K562 (cell line): ENCODE data around the gene SCARF2. TPM values are rescaled to one million over a fixed set of nuclear protein-coding genes. Genes with fewer than 3 reads are reported as not detected.
A peak's percentile ranks its signal among the peaks of the same experiment; 100 is the strongest.

Experiments used
- ATAC-seq: fragments of 200-7000 bp; cut with Tn5 transposase; 3 replicates; pipeline ENCODE4 v1.9.1; 2020; ENCODE audit warnings: moderate library complexity
- BruUV-seq: library from RNA; stranded (reverse); fragments of 400-500 nt; replicated peaks from 2 replicates; lab custom pipeline; 2021; lab: Mats Ljungman, UMichigan
- CTCF ChIA-PET: fragments of 300-600 bp; formaldehyde crosslinking; extraction: SDS; loops from one replicate; lab custom pipeline; 2021; ENCODE audit warnings: low intra/inter-chr PET ratio; lab: Yijun Ruan, JAX
- POLR2A ChIA-PET: fragments of 300-600, 350-650 bp; sonication (Branson Sonifier 250); formaldehyde crosslinking; extraction: SDS; loops from one replicate; lab custom pipeline; 2021; ENCODE audit warnings: antibody characterized with exemption, inconsistent platforms; lab: Yijun Ruan, JAX
- DNase-seq, 4 experiments: peaks; one replicate each; pipeline versions ENCODE4 v3.0.0 to v3.0.0-alpha.2; 2011 to 2018; ENCODE audit warnings: low spot score in 3 of 4, mixed read lengths in 3 of 4; ENCODE audit errors: extremely low read depth in 1 of 4
- FAIRE-seq: peaks from 2 replicates; lab custom pipeline; 2011; peaks lifted over from hg19 to GRCh38; lab: Jason Lieb, UNC
- H2AFZ ChIP-seq: 2 replicates; pipeline ENCODE4 v1.6.0; 2011; ENCODE audit warnings: low read depth, low read length, control low read depth, inconsistent platforms
- H3K27ac ChIP-seq: fragments of 200-600 bp; 3 replicates; pipeline ENCODE4 v1.8.0; 2011; ENCODE audit warnings: low read depth, mild to moderate bottlenecking, control low read depth, inconsistent platforms, low read length, moderate library complexity, mixed read lengths; ENCODE audit errors: extremely low read depth
- H3K27me3 ChIP-seq, 2 experiments: fragments of 300-600 bp in 1 of 2; 2 replicates in 1 of 2; 3 replicates in 1 of 2; pipeline versions ENCODE4 v1.6.0 to v1.8.0; 2011; ENCODE audit warnings: inconsistent platforms in 2 of 2, low read length in 2 of 2, mild to moderate bottlenecking in 1 of 2, mixed read lengths in 1 of 2, moderate library complexity in 1 of 2; ENCODE audit not compliant: control insufficient read depth in 2 of 2, insufficient read depth in 2 of 2
- H3K36me3 ChIP-seq: fragments of 300-600 bp; 3 replicates; pipeline ENCODE4 v1.8.0; 2011; ENCODE audit warnings: mild to moderate bottlenecking, low read length, inconsistent platforms; ENCODE audit not compliant: control insufficient read depth, insufficient read depth
- H3K4me1 ChIP-seq, 2 experiments: fragments of 200-600 bp in 1 of 2; replicated peaks in 1 of 2; 2 replicates in 1 of 2; 3 replicates in 1 of 2; pipeline versions ENCODE4 v1.5.1 to v1.8.0; 2011; ENCODE audit warnings: inconsistent platforms in 2 of 2, low read length in 2 of 2, mild to moderate bottlenecking in 1 of 2, mixed read lengths in 1 of 2, moderate library complexity in 1 of 2; ENCODE audit not compliant: control insufficient read depth in 2 of 2, insufficient read depth in 2 of 2
- H3K4me2 ChIP-seq: 2 replicates; pipeline ENCODE4 v1.6.1; 2011; ENCODE audit warnings: low read length, control low read depth, inconsistent platforms, mixed read lengths; ENCODE audit not compliant: insufficient read depth
- H3K4me3 ChIP-seq: fragments of 200-600 bp; sonication (generic), shearing (Covaris generic); 2 replicates; pipeline ENCODE4 v1.5.1; 2016; ENCODE audit warnings: control low read depth, inconsistent platforms
- H3K79me2 ChIP-seq: fragments of 200-600 bp; 3 replicates; pipeline ENCODE4 v1.8.0; 2011; ENCODE audit warnings: low read length, inconsistent platforms; ENCODE audit not compliant: control insufficient read depth, insufficient read depth
- H3K9ac ChIP-seq, 2 experiments: 2 replicates each; pipeline versions ENCODE4 v1.6.0 to v1.6.1; 2011; ENCODE audit warnings: low read depth in 2 of 2, low read length in 2 of 2, control low read depth in 1 of 2, inconsistent platforms in 1 of 2, mild to moderate bottlenecking in 1 of 2, mixed read lengths in 1 of 2; ENCODE audit not compliant: insufficient read depth in 1 of 2
- H3K9me1 ChIP-seq: one replicate; pipeline ENCODE4 v1.6.0; 2011; ENCODE audit warnings: inconsistent platforms, mild to moderate bottlenecking, low read length, moderate library complexity; ENCODE audit not compliant: control insufficient read depth, insufficient read depth
- H3K9me3 ChIP-seq: replicated peaks from 2 replicates; pipeline ENCODE4 v1.5.1; 2011; ENCODE audit warnings: low read depth, low read length, inconsistent platforms; ENCODE audit not compliant: control insufficient read depth, insufficient read depth
- H4K20me1 ChIP-seq: replicated peaks from 2 replicates; pipeline ENCODE4 v1.6.1; 2011; ENCODE audit warnings: low read length, inconsistent platforms, mixed read lengths; ENCODE audit not compliant: control insufficient read depth, insufficient read depth
- BCL6 ChIP-seq: fragments of 250-450 bp; sonication (Bioruptor Pico); IDR thresholded peaks from 2 replicates; pipeline ENCODE4 v1.4.0; 2020
- BMI1 ChIP-seq: fragments of 150-350 bp; IDR thresholded peaks from 2 replicates; pipeline ENCODE4 v1.6.1; 2014; ENCODE audit warnings: low read length
- CEBPG ChIP-seq, 3 experiments: fragments of 200-800 bp in 1 of 3; sonication (Bioruptor generic) in 1 of 3; sonication (generic) in 1 of 3; formaldehyde crosslinking in 1 of 3; IDR thresholded peaks in 2 of 3; conservative IDR thresholded peaks in 1 of 3; 2 replicates each; pipeline versions ENCODE4 v1.6.1 to v1.8.0; 2016 to 2022; ENCODE audit warnings: missing compliant biosample characterization in 2 of 3, missing genetic modification characterization in 2 of 3, mild to moderate bottlenecking in 1 of 3, missing genetic modification reagents in 1 of 3
- CREM ChIP-seq: IDR thresholded peaks from 2 replicates; pipeline ENCODE4 v1.6.1; 2014; ENCODE audit warnings: antibody characterized with exemption, low read depth
- GTF2E2 ChIP-seq: fragments of 200-800 bp; sonication (Bioruptor generic); IDR thresholded peaks from 2 replicates; pipeline ENCODE4 v1.6.1; 2016; ENCODE audit warnings: missing genetic modification characterization, missing compliant biosample characterization
- POLR2A ChIP-seq: fragments of 450-650 bp; conservative IDR thresholded peaks from 2 replicates; pipeline ENCODE4 v1.6.1; 2016
- RBBP5 ChIP-seq: fragments of 200-600 bp; sonication (generic); IDR thresholded peaks from 2 replicates; pipeline ENCODE4 v1.6.1; 2012; ENCODE audit warnings: borderline replicate concordance, mild to moderate bottlenecking, low read length, control low read depth, inconsistent platforms; ENCODE audit not compliant: insufficient read depth, poor library complexity, severe bottlenecking
- RNF219 ChIP-seq: fragments of 250-450 bp; sonication (Bioruptor Pico); IDR thresholded peaks from 2 replicates; pipeline ENCODE4 v1.5.0; 2022; ENCODE audit warnings: mild to moderate bottlenecking
- SMAD2 ChIP-seq: fragments of 150-350 bp; IDR thresholded peaks from 2 replicates; pipeline ENCODE4 v1.6.1; 2014; ENCODE audit warnings: low read depth, mild to moderate bottlenecking, low read length
- SNIP1 ChIP-seq: fragments of 450-650 bp; IDR thresholded peaks from 2 replicates; pipeline ENCODE4 v1.7.1; 2017; ENCODE audit warnings: low read depth, mild to moderate bottlenecking
- TCF7L2 ChIP-seq: fragments of 150-350 bp; IDR thresholded peaks from 2 replicates; pipeline ENCODE4 v1.6.1; 2016; ENCODE audit warnings: low read depth, mild to moderate bottlenecking, low read length, moderate library complexity
- ZNF408 ChIP-seq: fragments of 250-450 bp; sonication (Bioruptor Pico); IDR thresholded peaks from 2 replicates; pipeline ENCODE4 v1.4.0; 2020; ENCODE audit warnings: low read depth, mild to moderate bottlenecking, moderate library complexity
- ZSCAN32 ChIP-seq: fragments of 450-650 bp; formaldehyde crosslinking; IDR thresholded peaks from 2 replicates; pipeline ENCODE4 v1.4.0; 2020; ENCODE audit warnings: mild to moderate bottlenecking, moderate library complexity
- WGBS: fragments of 100-300 bp; shearing (Covaris generic); methylation state at CpG from one replicate; pipeline ENCODE4 v1.1.6; 2016; ENCODE audit warnings: low coverage, mixed read lengths; ENCODE audit not compliant: insufficient coverage; ENCODE audit errors: missing lambda C conversion rate; 5-methylcytosine and 5-hydroxymethylcytosine counted together
- in situ Hi-C: fragments of 300-500 bp; cut with MboI; formaldehyde crosslinking; loops from 4 replicates; pipeline ENCODE4 v1.15.0; 2018; ENCODE audit warnings: inconsistent platforms, mixed read lengths
- intact Hi-C: fragments of 100-400 bp; cut with micrococcal nuclease; formaldehyde crosslinking; loops from 2 replicates; pipeline ENCODE4 v1.14.2; 2022
- polyA plus RNA-seq, 8 experiments: library from polyadenylated mRNA; depleted of rRNA in 4 of 8; stranded (reverse) in 5 of 8; unstranded in 3 of 8; fragments of >200 nt; fragmentation: Nextera tagmentation in 2 of 8; fragmentation: Illumina TruSeq in 1 of 8; extraction: Ambion mirVana in 2 of 8; extraction: Trizol in 1 of 8; gene quantifications; 2 replicates each; pipeline versions ENCODE4 v1.2.1 to v1.2.3, GENCODE V29; 2011 to 2014; ENCODE audit warnings: inconsistent platforms in 1 of 8, missing spikeins in 1 of 8
- total RNA-seq, 7 experiments: library from RNA; depleted of rRNA in 6 of 7; stranded (reverse); fragments of >200 nt in 6 of 7; fragmentation: Illumina TruSeq in 2 of 7; extraction: Trizol in 2 of 7; gene quantifications; 2 replicates each; pipeline versions ENCODE4 v1.2.1 to v1.2.3, GENCODE V29; 2011 to 2021; ENCODE audit warnings: low replicate concordance in 1 of 7
- TF ChIP-seq, protein P1 (sequence below): fragments of 250-450 bp; sonication (Bioruptor Pico); IDR thresholded peaks from 2 replicates; pipeline ENCODE4 v1.8.0; 2021; ENCODE audit warnings: borderline replicate concordance, mild to moderate bottlenecking, moderate library complexity; ENCODE audit not compliant: poor library complexity, severe bottlenecking
- TF ChIP-seq, protein P2 (sequence below): sonication (generic); formaldehyde crosslinking; IDR thresholded peaks from 2 replicates; pipeline ENCODE4 v1.9.0; 2022; ENCODE audit warnings: mild to moderate bottlenecking, missing genetic modification reagents
- TF ChIP-seq, protein P3 (sequence below): fragments of 200-400 bp; formaldehyde crosslinking; IDR thresholded peaks from 2 replicates; pipeline ENCODE4 v1.6.1; 2017; ENCODE audit warnings: mild to moderate bottlenecking, low read depth, low read length, moderate library complexity
- TF ChIP-seq, protein P4 (sequence below): sonication (generic); IDR thresholded peaks from 2 replicates; pipeline ENCODE4 v1.6.1; 2016

SCARF2 gene
- total and polyA plus RNA-seq, 9 of the 15 experiments (the other 6 are each of a cell fraction or from before 2014, with no cell fraction given) = 0.06 to 0.32 (median 0.21) TPM; not detected in 5

- Histone ChIP-seq H3K4me1 (no peaks in the 10 kb centered on the region), H3K27ac (no peak overlapping the region), H4K20me1 (no peaks in the 10 kb centered on the region), H3K9me1 (no peaks in the 10 kb centered on the region), H3K4me2 (no peak overlapping the region), H3K4me3 (no peak overlapping the region), H3K79me2 (no peaks in the 10 kb centered on the region), H2AFZ (no peak overlapping the region), H3K36me3 (no peaks in the 10 kb centered on the region), H3K27me3 (peaks cover 40 to 61% of the 10 kb centered on the region in 2 experiments), H3K9me3 (peaks cover 7% of the 10 kb centered on the region), H3K9ac (no peak overlapping the region)
- ATAC-seq (no peak), FAIRE-seq (no peak), DNase-seq (peak in 1 of 4 experiments; percentile 27)
- intact Hi-C loops (no loop called here), in situ Hi-C loops (no loop called here)
- ChIA-PET CTCF (no interaction called here), POLR2A (interaction anchor here (0.7 to 4.0 kb wide), 2 partner anchors 8 to 67 kb away, joined by 3 to 32 read pairs; partner anchors contain the start of gene ZNF74)
- BruUV-seq = no TSS peak
- WGBS = 3% methylated on average over 4 of the region's 4 CpGs
- peak; percentile 49; the same call in 1 of the 2 replicates for TF ChIP-seq GTF2E2
- TF ChIP-seq, protein P1, sequence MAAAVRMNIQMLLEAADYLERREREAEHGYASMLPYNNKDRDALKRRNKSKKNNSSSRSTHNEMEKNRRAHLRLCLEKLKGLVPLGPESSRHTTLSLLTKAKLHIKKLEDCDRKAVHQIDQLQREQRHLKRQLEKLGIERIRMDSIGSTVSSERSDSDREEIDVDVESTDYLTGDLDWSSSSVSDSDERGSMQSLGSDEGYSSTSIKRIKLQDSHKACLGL (CRISPR knock-in tag) = peak; percentile 10
- TF ChIP-seq POLR2A = no peak
- TF ChIP-seq ZNF408 = no peak
- no peak for TF ChIP-seq TCF7L2
- TF ChIP-seq SMAD2 = no peak
- no peak for TF ChIP-seq CREM
- no peak for TF ChIP-seq RBBP5
- no peak for TF ChIP-seq RNF219 (CRISPR knock-in tag)
- no peak for TF ChIP-seq BCL6
- no peak for TF ChIP-seq BMI1
- TF ChIP-seq, protein P2, sequence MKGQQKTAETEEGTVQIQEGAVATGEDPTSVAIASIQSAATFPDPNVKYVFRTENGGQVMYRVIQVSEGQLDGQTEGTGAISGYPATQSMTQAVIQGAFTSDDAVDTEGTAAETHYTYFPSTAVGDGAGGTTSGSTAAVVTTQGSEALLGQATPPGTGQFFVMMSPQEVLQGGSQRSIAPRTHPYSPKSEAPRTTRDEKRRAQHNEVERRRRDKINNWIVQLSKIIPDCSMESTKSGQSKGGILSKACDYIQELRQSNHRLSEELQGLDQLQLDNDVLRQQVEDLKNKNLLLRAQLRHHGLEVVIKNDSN (CRISPR knock-in tag) = no peak
- no peak for TF ChIP-seq SNIP1
- TF ChIP-seq, protein P3, sequence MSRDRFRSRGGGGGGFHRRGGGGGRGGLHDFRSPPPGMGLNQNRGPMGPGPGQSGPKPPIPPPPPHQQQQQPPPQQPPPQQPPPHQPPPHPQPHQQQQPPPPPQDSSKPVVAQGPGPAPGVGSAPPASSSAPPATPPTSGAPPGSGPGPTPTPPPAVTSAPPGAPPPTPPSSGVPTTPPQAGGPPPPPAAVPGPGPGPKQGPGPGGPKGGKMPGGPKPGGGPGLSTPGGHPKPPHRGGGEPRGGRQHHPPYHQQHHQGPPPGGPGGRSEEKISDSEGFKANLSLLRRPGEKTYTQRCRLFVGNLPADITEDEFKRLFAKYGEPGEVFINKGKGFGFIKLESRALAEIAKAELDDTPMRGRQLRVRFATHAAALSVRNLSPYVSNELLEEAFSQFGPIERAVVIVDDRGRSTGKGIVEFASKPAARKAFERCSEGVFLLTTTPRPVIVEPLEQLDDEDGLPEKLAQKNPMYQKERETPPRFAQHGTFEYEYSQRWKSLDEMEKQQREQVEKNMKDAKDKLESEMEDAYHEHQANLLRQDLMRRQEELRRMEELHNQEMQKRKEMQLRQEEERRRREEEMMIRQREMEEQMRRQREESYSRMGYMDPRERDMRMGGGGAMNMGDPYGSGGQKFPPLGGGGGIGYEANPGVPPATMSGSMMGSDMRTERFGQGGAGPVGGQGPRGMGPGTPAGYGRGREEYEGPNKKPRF = no peak
- 0 out of 2 replicates have a peak, but pooled peaks have one; percentile 27 for TF ChIP-seq ZSCAN32
- no peak for TF ChIP-seq CEBPG (CRISPR knock-in tag; IDR thresholded peaks at IDR 0.05)
- peak; percentile 66 to 77 for TF ChIP-seq CEBPG (tag; conservative IDR thresholded peaks at IDR 0.05 in 1 of 2, IDR thresholded peaks at IDR 0.05 in 1 of 2)
- TF ChIP-seq, protein P4, sequence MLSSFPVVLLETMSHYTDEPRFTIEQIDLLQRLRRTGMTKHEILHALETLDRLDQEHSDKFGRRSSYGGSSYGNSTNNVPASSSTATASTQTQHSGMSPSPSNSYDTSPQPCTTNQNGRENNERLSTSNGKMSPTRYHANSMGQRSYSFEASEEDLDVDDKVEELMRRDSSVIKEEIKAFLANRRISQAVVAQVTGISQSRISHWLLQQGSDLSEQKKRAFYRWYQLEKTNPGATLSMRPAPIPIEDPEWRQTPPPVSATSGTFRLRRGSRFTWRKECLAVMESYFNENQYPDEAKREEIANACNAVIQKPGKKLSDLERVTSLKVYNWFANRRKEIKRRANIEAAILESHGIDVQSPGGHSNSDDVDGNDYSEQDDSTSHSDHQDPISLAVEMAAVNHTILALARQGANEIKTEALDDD = no peak
Observed at GRCh38 chr22:20386972-20387371, 50.7 kb downstream of the SCARF2 start.
